HG03439 (cell line): Measurements from ENCODE around the gene GNG12.

Experiments used
- ATAC-seq: cut with Tn5 transposase; IDR thresholded peaks from one replicate; pipeline ENCODE4 v1.9.1; 2021; ENCODE audit warnings: mild to moderate bottlenecking, moderate library complexity; ENCODE audit not compliant: unreplicated experiment

GNG12 gene

GRCh38 chr1:67686267-67687197 lies 146.7 kb downstream of the GNG12 start:
- ATAC-seq = peak; percentile 24

- peak; percentile 16 for ATAC-seq
Measured at GRCh38 chr1:67685558-67686266, 147.6 kb downstream of the GNG12 start.

GRCh38 chr1:67685067-67685557 lies 148.2 kb downstream of the GNG12 start, which contains the start of gene GADD45A:
GADD45A (plus strand) TSS chr1:67685201; CDS start chr1:67685495, 294 bp downstream.
- ATAC-seq = peak; percentile 90

- ATAC-seq = no peak
Measured at GRCh38 chr1:67684526-67685066, 148.7 kb downstream of the GNG12 start.

GRCh38 chr1:67683766-67684525 lies 149.3 kb downstream of the GNG12 start:
- ATAC-seq = no peak

GRCh38 chr1:67683316-67683715 lies 150.0 kb downstream of the GNG12 start:
- no peak for ATAC-seq

GRCh38 chr1:67682659-67683197 lies 150.5 kb downstream of the GNG12 start:
- ATAC-seq = no peak

- ATAC-seq = no peak
Measured at GRCh38 chr1:67680486-67680885, 152.8 kb downstream of the GNG12 start.

GRCh38 chr1:67679691-67680090 lies 153.6 kb downstream of the GNG12 start:
- no peak for ATAC-seq

- no peak for ATAC-seq
Measured at GRCh38 chr1:67677930-67678329, 155.3 kb downstream of the GNG12 start.

GRCh38 chr1:67677408-67677807 lies 155.9 kb downstream of the GNG12 start:
- no peak for ATAC-seq

- no peak for ATAC-seq
Measured at GRCh38 chr1:67676946-67677345, 156.3 kb downstream of the GNG12 start.

- no peak for ATAC-seq
Measured at GRCh38 chr1:67676287-67676686, 157.0 kb downstream of the GNG12 start.

- ATAC-seq = peak; percentile 81
Measured at GRCh38 chr1:67675800-67676199, 157.5 kb downstream of the GNG12 start.

- no peak for ATAC-seq
Measured at GRCh38 chr1:67674260-67675011, 158.8 kb downstream of the GNG12 start.

- no peak for ATAC-seq
Measured at GRCh38 chr1:67673468-67674201, 159.6 kb downstream of the GNG12 start.

GRCh38 chr1:67672260-67672803 lies 160.9 kb downstream of the GNG12 start:
- no peak for ATAC-seq

GRCh38 chr1:67668660-67669059 lies 164.6 kb downstream of the GNG12 start:
- ATAC-seq = no peak

GRCh38 chr1:67666636-67667035 lies 166.6 kb downstream of the GNG12 start:
- ATAC-seq = no peak
